Activated CD4-positive, alpha-beta T cell treated with anti-CD3 and anti-CD28 coated beads, Interleukin-2, amount 50 U/mL, for 48 hours (primary cell): Measurements from ENCODE around the gene GDF11.
"Not testable (repeated sequence)": the region's sequence is repeated elsewhere in the genome, so short reads cannot be mapped to it uniquely, and the experiment has no call there.

Experiments used
- DNase-seq, 2 experiments: peaks; one replicate each; pipeline ENCODE4 v3.0.0-alpha.2; 2020

The GDF11 gene

GRCh38 chr12:55743406-55744339 is 751 bp downstream of the GDF11 start:
- peak; percentile 55 to 62 for DNase-seq

GRCh38 chr12:55744340-55745030 is 1.6 kb downstream of the GDF11 start:
- no peak for DNase-seq

GRCh38 chr12:55745361-55746173 is 2.6 kb downstream of the GDF11 start:
- DNase-seq, result no peak

- DNase-seq, result no peak
These were observed 3.4 kb downstream of the GDF11 start for GRCh38 chr12:55746174-55746912.

GRCh38 chr12:55746913-55747231 is 4.0 kb downstream of the GDF11 start:
- no peak for DNase-seq

- DNase-seq, result no peak
These were observed 5.5 kb downstream of the GDF11 start for GRCh38 chr12:55748230-55748993.

- DNase-seq, result no peak
These were observed 12.3 kb downstream of the GDF11 start for GRCh38 chr12:55755246-55755645.

- DNase-seq, result no peak
These were observed 14.8 kb downstream of the GDF11 start for GRCh38 chr12:55757701-55758100.

GRCh38 chr12:55758575-55758974 is 15.7 kb downstream of the GDF11 start:
- DNase-seq, result not testable (repeated sequence)

GRCh38 chr12:55760663-55761062 is 17.7 kb downstream of the GDF11 start:
- peak; percentile 59 to 76 for DNase-seq

- DNase-seq, result no peak
These were observed 19.7 kb downstream of the GDF11 start for GRCh38 chr12:55762646-55763045.

GRCh38 chr12:55765736-55766290 is 22.9 kb downstream of the GDF11 start:
- no peak for DNase-seq

GRCh38 chr12:55767156-55767555 is 24.2 kb downstream of the GDF11 start:
- DNase-seq, result no peak

- DNase-seq, result no peak
These were observed 28.8 kb downstream of the GDF11 start for GRCh38 chr12:55771736-55772135.

GRCh38 chr12:55777856-55778255 is 34.9 kb downstream of the GDF11 start:
- DNase-seq, result no peak

- no peak for DNase-seq
These were observed 37.8 kb downstream of the GDF11 start for GRCh38 chr12:55780685-55781084.

GRCh38 chr12:55788546-55788945 is 45.6 kb downstream of the GDF11 start:
- no peak for DNase-seq

- no peak for DNase-seq
These were observed 46.2 kb downstream of the GDF11 start for GRCh38 chr12:55789171-55789570.

GRCh38 chr12:55789893-55790292 is 47.0 kb downstream of the GDF11 start:
- no peak for DNase-seq

GRCh38 chr12:55795950-55796349 is 53.0 kb downstream of the GDF11 start:
- no peak for DNase-seq

GRCh38 chr12:55797068-55797467 is 54.1 kb downstream of the GDF11 start:
- no peak for DNase-seq

- DNase-seq, result no peak
These were observed 54.6 kb downstream of the GDF11 start for GRCh38 chr12:55797550-55797949.
